Left ventricle myocardium superior (tissue), 1 donor: ENCODE measurements around the gene TGIF1. TPM values are rescaled to one million over a fixed set of nuclear protein-coding genes. Genes with fewer than 3 reads are reported as not detected.
"Not testable (repeated sequence)": the region's sequence is repeated elsewhere in the genome, so short reads cannot be mapped to it uniquely, and the experiment has no call there.

Experiments
- ATAC-seq: fragments of 200-7000 bp; cut with Tn5 transposase; one replicate; pipeline ENCODE4 v1.9.1; 2020; ENCODE audit warnings: mild to moderate bottlenecking, moderate library complexity
- DNase-seq: peaks from one replicate; pipeline ENCODE4 v3.0.0-alpha.2; 2020
- intact Hi-C: fragments of 100-400 bp; cut with micrococcal nuclease; formaldehyde crosslinking; loops from one replicate; pipeline ENCODE4 v1.11.0; 2022
- total RNA-seq: library from RNA; stranded (reverse); fragmentation: NEBNext Ultra II Directional; extraction: Animal tissue kit (Norgen Biotek cat#: 25700); gene quantifications from one replicate; pipeline ENCODE4 v1.2.1, GENCODE V29; 2021
- donor health status: DM: no; HTN: yes; CAD: no; lungs with severe emphysema.

TGIF1 gene
- total RNA-seq, 1 donor from 2014 or later = 10.0 TPM

GRCh38 chr18:3453540-3454364 is 3.8 kb downstream of the TGIF1 start:
- intact Hi-C loops = loop anchor here (10.0 kb wide), 1 partner anchor 211 kb away; no protein-coding TSS in a partner anchor
- DNase-seq (peak; percentile 40), ATAC-seq (no peak)

GRCh38 chr18:3454365-3455089 is 4.6 kb downstream of the TGIF1 start:
- intact Hi-C loops = loop anchor here (5.0 to 10.0 kb wide), 3 partner anchors 138 to 210 kb away; no protein-coding TSS in a partner anchor
- no peak for DNase-seq
- no peak for ATAC-seq

GRCh38 chr18:3455090-3455635 is 5.2 kb downstream of the TGIF1 start:
- no peak for ATAC-seq
- intact Hi-C loops = loop anchor here (5.0 to 10.0 kb wide), 3 partner anchors 137 to 210 kb away; no protein-coding TSS in a partner anchor
- no peak for DNase-seq

- intact Hi-C loops = loop anchor here (5.0 to 10.0 kb wide), 3 partner anchors 136 to 209 kb away; no protein-coding TSS in a partner anchor
- ATAC-seq (no peak), DNase-seq (no peak)
Measured at GRCh38 chr18:3455907-3456685, 6.1 kb downstream of the TGIF1 start.

GRCh38 chr18:3456686-3457069 is 6.7 kb downstream of the TGIF1 start:
- ATAC-seq (no peak), DNase-seq (no peak)
- intact Hi-C loops = loop anchor here (5.0 to 10.0 kb wide), 3 partner anchors 136 to 208 kb away; no protein-coding TSS in a partner anchor

GRCh38 chr18:3457261-3457724 is 7.3 kb downstream of the TGIF1 start:
- DNase-seq = no peak
- no peak for ATAC-seq
- intact Hi-C loops = loop anchor here (5.0 to 10.0 kb wide), 3 partner anchors 135 to 208 kb away; no protein-coding TSS in a partner anchor

- intact Hi-C loops = loop anchor here (5.0 to 10.0 kb wide), 3 partner anchors 134 to 206 kb away; no protein-coding TSS in a partner anchor
- DNase-seq (no peak), ATAC-seq (no peak)
Measured at GRCh38 chr18:3458378-3458777, 8.4 kb downstream of the TGIF1 start.

- intact Hi-C loops = loop anchor here (5.0 to 10.0 kb wide), 3 partner anchors 133 to 206 kb away; no protein-coding TSS in a partner anchor
- ATAC-seq (no peak), DNase-seq (no peak)
Measured at GRCh38 chr18:3458952-3459853, 9.2 kb downstream of the TGIF1 start.

GRCh38 chr18:3460823-3461398 is 10.9 kb downstream of the TGIF1 start:
- intact Hi-C loops = no loop called here
- no peak for DNase-seq
- ATAC-seq = no peak

GRCh38 chr18:3461704-3462103 is 11.7 kb downstream of the TGIF1 start:
- ATAC-seq (no peak), DNase-seq (no peak)
- intact Hi-C loops = no loop called here

- intact Hi-C loops = no loop called here
- no peak for DNase-seq
Measured at GRCh38 chr18:3463051-3463450, 13.1 kb downstream of the TGIF1 start.

GRCh38 chr18:3466045-3466444 is 16.1 kb downstream of the TGIF1 start:
- intact Hi-C loops = no loop called here
- ATAC-seq = peak; percentile 29

More at GRCh38 chr18:3463051-3463450, 13.1 kb downstream of the TGIF1 start:
- ATAC-seq = no peak

GRCh38 chr18:3466872-3467271 is 16.9 kb downstream of the TGIF1 start:
- no peak for ATAC-seq
- intact Hi-C loops = no loop called here
- no peak for DNase-seq

More at GRCh38 chr18:3466045-3466444, 16.1 kb downstream of the TGIF1 start:
- DNase-seq = no peak

- intact Hi-C loops = no loop called here
- DNase-seq (no peak), ATAC-seq (no peak)
Measured at GRCh38 chr18:3468066-3468705, 18.2 kb downstream of the TGIF1 start.

- intact Hi-C loops = no loop called here
- no peak for DNase-seq
- ATAC-seq = no peak
Measured at GRCh38 chr18:3468833-3469232, 18.9 kb downstream of the TGIF1 start.

GRCh38 chr18:3471141-3471648 is 21.2 kb downstream of the TGIF1 start:
- intact Hi-C loops = no loop called here
- ATAC-seq (no peak), DNase-seq (no peak)

- DNase-seq, ATAC-seq, intact Hi-C loops: not testable (repeated sequence)
Measured at GRCh38 chr18:3472121-3472520, 22.1 kb downstream of the TGIF1 start.
